T1000 (cell line): ENCODE measurements around the gene IDH2.
"Not testable (repeated sequence)": the region's sequence is repeated elsewhere in the genome, so short reads cannot be mapped to it uniquely, and the experiment has no call there.

Experiments used
- DNase-seq: peaks from one replicate; lab custom pipeline; 2025; ENCODE audit warnings: mixed read lengths; lab: John Stamatoyannopoulos, UW

The IDH2 gene

DNA sequence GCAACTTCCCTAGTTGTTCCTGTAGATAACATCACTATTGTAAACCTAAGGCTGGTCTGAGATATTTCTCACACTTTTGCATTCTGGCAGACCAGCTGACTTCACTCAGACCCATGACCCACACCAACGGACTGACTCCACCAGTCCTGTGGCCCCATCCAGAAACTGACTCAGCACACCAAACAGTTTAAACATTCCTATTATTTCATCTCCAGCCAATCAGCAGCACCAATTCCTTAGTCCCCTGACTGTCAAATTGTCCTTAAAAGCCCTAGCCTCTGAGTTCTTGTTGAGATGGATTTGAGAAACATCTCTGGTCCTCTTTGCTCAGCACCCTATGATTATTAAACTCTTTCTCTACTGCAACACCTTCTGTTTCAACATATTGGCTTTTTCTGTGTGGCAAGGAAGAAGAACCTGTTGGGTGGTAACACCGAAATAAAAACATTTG is 12.2 kb upstream of the IDH2 start:
- no peak for DNase-seq

DNA sequence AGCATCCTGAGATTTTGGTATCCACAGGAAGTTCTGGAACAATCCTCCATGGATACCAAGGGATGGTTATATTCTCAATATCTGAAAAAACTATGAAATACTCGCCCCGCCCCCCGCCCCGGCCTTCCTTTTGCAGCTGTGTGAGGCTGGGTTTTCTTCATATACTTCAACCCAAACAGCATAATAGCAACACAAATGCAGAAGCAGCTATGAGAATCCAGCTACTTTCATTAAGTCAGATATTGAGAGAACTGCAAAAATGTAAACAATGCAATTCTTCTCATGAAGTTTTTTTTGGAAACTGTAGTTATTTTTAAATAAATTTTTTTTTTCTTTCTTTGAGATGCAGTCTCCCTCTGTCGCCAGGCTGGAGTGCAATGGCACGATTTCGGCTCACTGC is 10.9 kb upstream of the IDH2 start:
- DNase-seq: no peak

DNA sequence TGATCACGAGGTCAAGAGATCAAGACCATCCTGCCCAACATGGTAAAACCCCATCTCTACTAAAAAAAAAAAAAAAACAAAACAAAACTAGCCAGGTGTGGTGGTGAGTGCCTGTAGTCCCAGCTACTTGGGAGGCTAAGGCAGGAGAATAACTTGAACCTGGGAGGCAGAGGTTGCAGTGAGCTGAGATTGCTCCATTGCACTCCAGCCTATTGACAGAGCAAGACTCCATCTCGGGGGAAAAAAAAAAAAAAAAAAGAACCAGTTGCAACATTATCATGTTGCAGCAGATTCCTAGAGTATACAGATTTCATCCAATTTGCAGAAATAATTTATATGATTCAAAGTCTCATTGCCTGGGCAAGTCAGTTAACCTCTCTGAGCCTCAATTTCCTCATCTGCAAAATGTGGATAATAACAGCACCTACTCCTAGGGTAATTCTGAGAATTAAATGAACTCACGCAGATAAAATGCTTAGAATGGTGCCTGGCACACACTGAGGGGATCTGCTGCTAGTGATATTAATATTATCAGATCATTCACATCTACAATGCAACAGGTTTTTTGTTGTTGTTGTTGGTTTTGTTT is 7.0 kb upstream of the IDH2 start:
- not testable (repeated sequence) for DNase-seq

DNA sequence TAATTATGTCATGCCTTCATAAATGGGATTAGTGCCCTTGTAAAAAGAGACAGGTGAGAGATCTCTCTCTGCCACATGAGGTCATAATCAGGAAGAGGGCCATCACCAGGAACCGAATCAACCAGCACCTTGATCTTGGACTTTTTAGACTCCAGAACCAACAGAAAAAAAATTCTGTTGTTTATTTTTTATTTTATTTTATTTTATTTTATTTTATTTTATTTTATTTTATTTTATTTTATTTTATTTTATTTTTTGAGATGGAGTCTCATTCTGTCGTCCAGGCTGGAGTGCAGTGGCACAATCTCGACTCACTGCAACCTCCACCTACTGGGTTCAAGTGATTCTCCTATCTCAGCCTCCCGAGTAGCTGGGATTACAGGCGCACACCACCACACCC is 5.8 kb upstream of the IDH2 start:
- not testable (repeated sequence) for DNase-seq

GRCh38 chr15:90106522-90107117 is 4.4 kb upstream of the IDH2 start:
- DNase-seq: no peak

DNA sequence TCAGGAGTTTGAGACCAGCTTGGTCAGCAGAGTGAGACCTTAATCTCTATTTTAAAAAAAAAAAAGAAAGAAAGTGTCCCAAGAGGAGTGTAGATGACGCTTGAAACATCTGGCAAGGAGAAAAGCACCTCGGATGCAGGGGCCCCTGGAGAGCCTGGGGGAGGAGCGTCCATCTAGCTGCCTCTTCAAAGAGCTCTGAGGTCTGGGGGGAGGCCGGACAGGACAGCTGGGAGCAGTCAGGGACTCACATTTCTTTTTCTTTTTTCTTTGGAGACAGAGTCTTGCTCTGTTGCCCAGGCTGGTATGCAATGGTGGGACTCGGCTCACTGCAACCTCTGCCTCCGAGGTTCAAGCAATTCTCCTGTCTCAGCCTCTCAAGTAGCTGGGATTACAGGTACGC is 3.3 kb upstream of the IDH2 start:
- DNase-seq: no peak

DNA sequence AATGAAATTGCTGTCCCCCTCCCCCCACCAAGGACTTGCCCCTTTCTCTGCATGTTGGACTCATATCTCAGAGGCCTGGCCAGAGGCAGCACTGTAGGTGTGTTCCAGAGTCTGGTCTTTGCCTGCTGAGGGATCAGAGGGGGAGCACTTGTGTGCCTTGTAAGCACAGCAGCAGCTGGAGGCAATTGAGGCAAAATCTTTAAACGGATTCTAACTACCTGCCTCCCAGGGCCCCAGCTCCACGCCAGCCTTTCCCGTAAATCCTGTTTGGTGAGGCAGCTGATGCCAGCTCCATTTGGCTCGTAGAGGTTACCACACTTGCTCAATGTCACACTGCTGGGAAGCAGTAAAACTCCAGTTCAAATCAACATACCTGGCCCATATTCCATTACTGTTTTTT is 2.3 kb upstream of the IDH2 start:
- no peak for DNase-seq

DNA sequence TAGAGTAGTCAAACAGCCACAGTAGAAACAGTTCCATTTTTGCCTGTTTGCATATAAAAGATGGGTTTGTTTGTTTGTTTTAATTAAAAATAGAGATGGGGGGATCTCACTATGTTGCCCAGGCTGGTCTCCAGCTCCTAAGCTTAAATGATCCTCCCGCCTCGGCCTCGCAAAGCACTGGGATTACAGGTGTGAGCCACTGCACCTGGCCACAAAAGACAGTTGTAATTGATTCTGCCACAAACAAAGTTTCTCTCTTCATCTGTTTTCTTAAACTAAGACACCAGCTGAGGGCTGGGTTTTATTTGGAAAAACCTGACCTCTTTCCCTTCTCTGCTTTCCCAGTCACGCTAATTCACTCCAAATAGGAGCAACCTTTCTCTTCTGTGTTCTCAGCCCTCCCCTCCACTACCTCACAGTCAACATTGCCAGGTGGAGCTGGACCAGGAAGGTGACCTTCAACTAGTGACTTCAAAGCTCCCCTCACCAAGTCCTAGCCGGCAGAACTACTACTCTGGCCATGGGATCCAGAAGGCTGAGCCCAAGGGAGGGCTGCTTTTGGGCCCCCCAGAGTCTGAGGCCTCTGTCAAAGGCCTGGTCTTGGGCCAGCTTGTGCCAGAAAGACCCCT is 1.5 kb upstream of the IDH2 start:
- DNase-seq: no peak

- no peak for DNase-seq
Measured at GRCh38 chr15:90101130-90101968, 919 bp downstream of the IDH2 start.

DNA sequence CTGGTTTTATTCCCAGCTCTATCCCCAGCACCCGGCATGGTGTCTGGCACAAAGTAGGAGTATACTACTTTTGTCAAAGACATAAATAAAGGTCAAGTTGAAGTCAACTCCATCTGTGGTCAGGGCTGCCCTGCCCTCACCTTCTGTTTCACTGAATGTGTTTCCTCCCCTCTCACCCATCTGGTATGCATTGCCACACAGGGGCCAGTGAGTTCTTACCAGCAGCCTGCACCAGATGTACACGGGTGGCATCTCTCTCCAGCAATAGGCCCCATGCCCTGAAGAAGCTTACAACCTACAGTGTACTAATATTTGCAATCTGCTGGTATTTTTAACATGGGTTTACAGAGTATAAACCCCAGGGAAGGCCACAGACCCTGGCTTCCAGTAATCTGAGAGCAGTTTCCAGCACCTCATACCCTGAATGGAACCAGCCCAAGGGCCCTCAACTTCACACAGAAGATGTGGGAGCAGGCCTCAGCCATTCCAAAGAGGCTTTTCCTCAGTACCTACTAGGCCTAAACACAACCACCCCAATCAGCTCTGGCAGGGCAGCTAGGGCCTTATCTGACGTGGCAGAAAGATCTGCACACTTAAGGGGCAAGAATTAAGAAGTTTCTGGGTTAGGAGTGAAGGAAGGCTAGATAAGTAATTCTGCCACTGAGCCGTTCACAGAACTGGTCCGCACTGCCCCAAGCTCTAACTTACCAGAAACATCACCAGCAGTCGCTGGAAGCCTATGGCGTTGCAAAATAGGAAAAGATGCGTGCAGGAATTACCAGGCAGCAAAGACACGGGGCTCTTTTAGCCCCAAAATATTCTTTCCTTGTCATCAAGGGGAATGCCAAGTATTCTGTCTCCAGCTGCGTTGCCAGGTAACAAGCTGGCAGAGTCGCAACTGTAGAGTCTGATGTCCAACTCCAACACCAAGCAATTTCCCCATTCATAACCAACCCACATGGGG is 2.1 kb downstream of the IDH2 start:
- DNase-seq: no peak

DNA sequence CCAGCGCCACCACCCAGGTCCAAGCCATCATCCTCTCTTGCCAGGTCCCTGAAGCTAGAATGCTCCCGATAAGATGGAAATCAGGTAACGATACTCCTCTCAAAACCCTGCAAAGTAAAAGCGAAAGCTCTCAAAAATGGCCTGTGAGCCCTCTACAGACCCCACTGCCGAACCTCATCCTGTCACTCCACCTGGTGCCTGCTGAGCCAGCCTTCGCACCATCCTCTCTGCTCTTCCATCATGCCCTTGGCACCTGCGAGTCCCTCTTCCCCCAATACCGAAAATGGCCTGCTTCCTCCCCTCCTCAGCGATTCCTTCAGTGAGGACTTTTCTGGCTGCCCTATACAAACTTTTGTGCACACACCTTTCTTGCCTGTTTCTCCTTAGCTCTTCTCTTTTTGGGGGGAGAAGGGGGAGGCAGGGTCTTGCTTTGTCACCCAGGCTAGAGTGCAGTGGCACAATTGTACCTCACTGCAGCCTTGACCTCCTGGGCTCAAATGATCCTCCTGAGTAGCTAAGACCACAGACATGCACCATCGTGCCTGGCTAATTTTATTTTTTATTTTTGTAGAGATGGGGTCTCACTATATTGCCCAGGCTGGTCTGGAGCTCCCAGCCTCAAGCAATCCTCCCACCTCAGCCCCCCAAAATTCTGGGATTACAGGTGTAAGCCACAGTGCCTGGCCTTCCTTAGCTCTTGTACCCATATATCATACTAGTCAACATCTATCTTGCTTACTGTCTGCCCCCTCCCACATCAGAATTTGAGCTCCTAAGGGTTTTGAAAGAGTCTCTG is 3.0 kb downstream of the IDH2 start:
- no peak for DNase-seq

DNA sequence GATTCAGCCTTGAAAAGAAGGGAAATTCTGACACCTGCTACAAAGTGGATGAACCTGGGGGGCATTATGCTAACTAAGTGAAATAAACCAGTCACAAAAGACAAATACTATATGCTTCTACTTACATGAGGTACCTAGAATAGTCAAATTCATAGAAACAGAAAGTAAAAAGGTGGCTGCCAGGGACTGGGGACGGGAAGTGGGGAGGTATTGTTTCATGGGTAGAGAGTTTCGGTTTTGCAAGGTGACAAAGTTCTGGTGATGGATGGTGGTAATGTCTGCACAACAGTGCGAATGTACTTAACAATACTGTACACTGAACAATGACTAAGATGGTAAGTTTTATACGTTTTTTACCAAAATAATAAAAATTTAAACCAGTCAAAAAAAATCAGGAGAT is 4.8 kb downstream of the IDH2 start:
- DNase-seq: no peak

DNA sequence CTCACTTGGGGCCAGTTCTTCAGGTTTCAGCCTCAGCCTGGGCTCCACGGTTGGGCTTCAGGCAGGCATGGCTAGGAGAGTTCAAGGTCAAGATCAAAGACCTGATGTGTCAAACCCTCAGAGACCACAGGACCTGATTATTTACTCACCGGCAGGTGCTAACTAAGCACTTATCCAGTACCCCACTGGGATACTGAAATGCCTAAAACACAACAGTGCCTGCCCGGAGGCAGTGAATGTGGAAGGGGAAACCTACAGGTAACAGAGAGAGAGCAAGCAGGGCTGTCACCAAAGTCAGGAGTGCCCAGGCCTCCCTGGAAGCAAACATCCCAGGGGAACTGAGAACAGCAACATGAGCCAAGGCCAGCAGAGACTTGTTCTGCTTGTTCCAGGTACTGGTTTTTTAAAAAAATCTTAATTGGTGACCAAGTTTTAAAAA is 6.7 kb downstream of the IDH2 start:
- DNase-seq: no peak

- DNase-seq: no peak
Measured at GRCh38 chr15:90091156-90091931, 10.9 kb downstream of the IDH2 start.

DNA sequence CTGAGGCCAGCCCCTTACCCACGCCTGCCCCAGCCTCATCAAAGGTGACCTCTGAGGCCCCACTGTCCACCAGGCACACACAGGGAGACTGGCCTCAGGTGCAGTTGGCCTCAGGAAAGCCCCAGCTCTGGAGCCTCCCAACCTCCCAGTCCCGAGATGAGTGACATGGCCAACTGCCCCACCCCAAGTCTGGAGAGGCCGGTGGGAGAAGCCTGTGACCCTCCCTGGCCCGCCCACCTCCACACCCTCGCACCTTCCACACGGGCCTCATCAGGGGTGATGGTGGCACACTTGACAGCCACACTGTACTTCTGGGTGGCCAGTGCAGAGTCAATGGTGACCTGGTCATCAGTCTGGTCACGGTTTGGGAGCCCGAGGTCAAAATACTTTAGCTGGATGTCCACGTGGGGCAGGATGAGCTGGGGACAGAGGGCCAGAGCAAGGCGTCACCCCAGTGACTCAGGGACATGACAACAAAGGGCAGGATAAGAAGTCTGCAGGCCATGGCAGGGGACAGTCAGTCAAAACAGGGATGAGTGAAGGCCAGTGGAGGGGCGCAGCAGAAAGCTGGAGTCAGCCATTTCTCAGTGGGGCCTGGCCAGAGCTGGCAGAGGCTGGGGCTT is 11.9 kb downstream of the IDH2 start:
- no peak for DNase-seq

GRCh38 chr15:90087454-90088154 is 14.7 kb downstream of the IDH2 start:
- DNase-seq: no peak

DNA sequence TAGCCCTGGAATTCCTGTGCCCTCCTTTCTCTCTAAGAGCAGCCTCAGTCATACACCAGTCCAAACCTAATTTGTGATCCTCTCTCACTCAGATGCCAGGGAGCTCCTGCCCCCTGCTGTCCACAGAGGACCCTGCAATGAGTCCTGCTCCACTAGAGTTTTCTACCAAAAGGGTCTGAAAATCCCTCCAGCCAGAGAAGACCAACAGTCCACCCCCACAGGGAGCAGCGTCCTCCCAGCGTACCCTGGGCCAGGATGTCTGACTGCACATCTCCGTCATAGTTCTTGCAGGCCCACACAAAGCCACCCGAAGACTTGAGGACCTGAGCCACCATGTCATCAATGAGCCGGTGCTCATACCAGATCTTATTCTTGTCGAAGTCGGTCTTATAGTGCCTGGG is 15.4 kb downstream of the IDH2 start:
- no peak for DNase-seq

- no peak for DNase-seq
Measured at GRCh38 chr15:90085565-90085964, 16.7 kb downstream of the IDH2 start.

DNA sequence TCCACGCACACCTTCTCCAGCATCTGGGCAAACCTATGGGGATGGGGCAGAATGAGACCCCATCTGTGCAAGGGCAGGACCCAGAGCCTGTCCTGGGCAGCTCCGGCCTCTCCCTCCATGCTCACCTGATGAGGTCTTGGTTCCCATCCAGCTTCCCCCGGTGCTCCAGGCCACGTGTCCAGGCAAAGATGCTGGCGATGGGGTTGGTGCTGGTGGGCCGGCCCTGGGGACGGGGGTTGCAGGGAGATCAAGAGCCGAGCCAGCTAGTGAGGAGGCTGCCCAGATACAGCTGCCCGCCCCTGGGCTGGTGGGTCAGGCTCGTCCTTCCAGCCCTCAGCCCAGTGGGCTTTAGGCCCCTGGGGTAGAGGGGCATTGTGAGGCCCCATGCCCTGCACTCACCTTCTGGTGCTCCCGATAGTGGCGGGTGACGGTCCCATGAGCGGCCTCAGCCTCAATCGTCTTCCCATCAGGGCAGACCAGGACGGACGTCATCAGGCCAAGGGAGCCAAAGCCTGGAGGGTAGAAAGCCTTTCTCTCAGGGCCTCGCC is 17.3 kb downstream of the IDH2 start:
- DNase-seq: no peak
